Activated T-cell treated with anti-CD3 and anti-CD28 coated beads, Interleukin-2, amount 50 U/mL, for 72 hours (primary cell): ENCODE data around the gene UTP4. TPM values are rescaled to one million over a fixed set of nuclear protein-coding genes. Genes with fewer than 3 reads are reported as not detected.
A peak's percentile ranks its signal among the peaks of the same experiment; 100 is the strongest.

ENCODE experiments used
- ATAC-seq, 2 donors: fragments of 150-1000 bp; cut with Tn5 transposase; replicated peaks in 1 of 2; 2 replicates each; pipeline ENCODE4 v1.10.0; 2021; ENCODE audit warnings: moderate library complexity in 2 of 2, mild to moderate bottlenecking in 1 of 2
- DNase-seq, 2 donors: peaks; one replicate each; pipeline ENCODE4 v3.0.0; 2021 to 2022; ENCODE audit warnings: mixed read lengths in 1 of 2
- H3K27ac Mint-ChIP-seq: one replicate; pipeline ENCODE4 v1.8.0; 2022; ENCODE audit warnings: mild to moderate bottlenecking, moderate library complexity, mixed read lengths
- H3K27me3 Mint-ChIP-seq: one replicate; pipeline ENCODE4 v1.8.0; 2022; ENCODE audit warnings: low read depth, mixed read lengths
- H3K36me3 Mint-ChIP-seq, 2 donors: one replicate each; pipeline ENCODE4 v1.8.0; 2022; ENCODE audit warnings: mixed read lengths in 2 of 2, mild to moderate bottlenecking in 1 of 2; ENCODE audit not compliant: insufficient read depth in 2 of 2
- H3K4me1 Mint-ChIP-seq: one replicate; pipeline ENCODE4 v1.8.0; 2022; ENCODE audit warnings: low read depth, mixed read lengths
- H3K4me3 Mint-ChIP-seq, 2 donors: one replicate each; pipeline ENCODE4 v1.8.0; 2022; ENCODE audit warnings: mild to moderate bottlenecking in 2 of 2, mixed read lengths in 2 of 2, moderate library complexity in 2 of 2
- H3K9me3 Mint-ChIP-seq, 2 donors: one replicate each; pipeline ENCODE4 v1.8.0; 2022; ENCODE audit warnings: mixed read lengths in 2 of 2
- total RNA-seq, 2 donors: library from RNA; stranded (reverse); gene quantifications; one replicate each; pipeline ENCODE4 v1.2.3, GENCODE V29; 2022

Gene UTP4
- total RNA-seq, 2 donors from 2014 or later = 81.7 to 112 TPM

GRCh38 chr16:69105501-69106361, 26.7 kb upstream of the UTP4 start, which contains the start of gene HAS3:
TSS of gene HAS3 (plus strand) at chr16:69105653. CDS start at chr16:69109396, 3,743 bp downstream.
- no peaks in the 10 kb centered on the region for H3K9me3 Mint-ChIP-seq
- peak within 1 kb of the TSS; percentile 88 to 95 for H3K4me3 Mint-ChIP-seq
- H3K27me3 Mint-ChIP-seq = peaks cover 45% of the 10 kb centered on the region
- H3K4me1 Mint-ChIP-seq = peaks cover 21% of the 10 kb centered on the region
- no peak within 1 kb of the TSS for H3K27ac Mint-ChIP-seq
- peak; percentile 74 to 78 for ATAC-seq
- peak; percentile 49 to 52 for DNase-seq
- peaks cover 4 to 5% of the 10 kb centered on the region in 2 donors for H3K36me3 Mint-ChIP-seq

GRCh38 chr16:69106491-69107315, 25.7 kb upstream of the UTP4 start:
- Mint-ChIP-seq H3K4me3 (peak overlapping the region; percentile 75 to 81), H3K9me3 (no peaks in the 10 kb centered on the region), H3K27me3 (peaks cover 45% of the 10 kb centered on the region), H3K36me3 (peaks cover 4 to 5% of the 10 kb centered on the region in 2 donors), H3K4me1 (peaks cover 21% of the 10 kb centered on the region), H3K27ac (no peak overlapping the region)
- DNase-seq (peak; percentile 6 to 15), ATAC-seq (peak in 1 of 2 donors; percentile 11)

GRCh38 chr16:69107316-69107962, 25.0 kb upstream of the UTP4 start:
- H3K27ac Mint-ChIP-seq = no peak overlapping the region
- peak overlapping the region; percentile 75 to 81 for H3K4me3 Mint-ChIP-seq
- peaks cover 21% of the 10 kb centered on the region for H3K4me1 Mint-ChIP-seq
- H3K9me3 Mint-ChIP-seq = no peaks in the 10 kb centered on the region
- no peak for DNase-seq
- H3K27me3 Mint-ChIP-seq = peaks cover 43% of the 10 kb centered on the region
- H3K36me3 Mint-ChIP-seq = peaks cover 4 to 5% of the 10 kb centered on the region in 2 donors
- peak in 1 of 2 donors; percentile 23 for ATAC-seq

GRCh38 chr16:69108064-69108904, 24.2 kb upstream of the UTP4 start:
- peak overlapping the region in 1 of 2 donors; percentile 17 for H3K4me3 Mint-ChIP-seq
- H3K27me3 Mint-ChIP-seq = peaks cover 35% of the 10 kb centered on the region
- DNase-seq (no peak), ATAC-seq (no peak)
- H3K4me1 Mint-ChIP-seq = peaks cover 27% of the 10 kb centered on the region
- H3K27ac Mint-ChIP-seq = no peak overlapping the region
- H3K36me3 Mint-ChIP-seq = peaks cover 4 to 5% of the 10 kb centered on the region in 2 donors
- no peaks in the 10 kb centered on the region for H3K9me3 Mint-ChIP-seq

GRCh38 chr16:69108905-69109252, 23.6 kb upstream of the UTP4 start:
- ATAC-seq = no peak
- peaks cover 28% of the 10 kb centered on the region for H3K4me1 Mint-ChIP-seq
- no peak for DNase-seq
- H3K27ac Mint-ChIP-seq = no peak overlapping the region
- H3K9me3 Mint-ChIP-seq = no peaks in the 10 kb centered on the region
- no peak overlapping the region for H3K4me3 Mint-ChIP-seq
- peaks cover 35% of the 10 kb centered on the region for H3K27me3 Mint-ChIP-seq
- H3K36me3 Mint-ChIP-seq = peaks cover 4 to 5% of the 10 kb centered on the region in 2 donors

- H3K36me3 Mint-ChIP-seq = peaks cover 4 to 5% of the 10 kb centered on the region in 2 donors
- no peak overlapping the region for H3K4me3 Mint-ChIP-seq
- ATAC-seq = no peak
- DNase-seq = no peak
- peaks cover 28% of the 10 kb centered on the region for H3K4me1 Mint-ChIP-seq
- no peak overlapping the region for H3K27ac Mint-ChIP-seq
- H3K9me3 Mint-ChIP-seq = no peaks in the 10 kb centered on the region
- peaks cover 31% of the 10 kb centered on the region for H3K27me3 Mint-ChIP-seq
Observed at GRCh38 chr16:69109486-69110270, 22.8 kb upstream of the UTP4 start.

GRCh38 chr16:69110406-69110805, 22.0 kb upstream of the UTP4 start:
- Mint-ChIP-seq H3K9me3 (no peaks in the 10 kb centered on the region), H3K4me1 (peaks cover 25% of the 10 kb centered on the region), H3K27ac (no peak overlapping the region), H3K36me3 (peaks cover 5 to 6% of the 10 kb centered on the region in 2 donors), H3K27me3 (peaks cover 24% of the 10 kb centered on the region), H3K4me3 (no peak overlapping the region)
- DNase-seq = no peak
- ATAC-seq = no peak

- Mint-ChIP-seq H3K27ac (no peak overlapping the region), H3K9me3 (no peaks in the 10 kb centered on the region), H3K4me3 (no peak overlapping the region), H3K27me3 (peaks cover 20% of the 10 kb centered on the region), H3K4me1 (peaks cover 20% of the 10 kb centered on the region), H3K36me3 (peaks cover 3 to 6% of the 10 kb centered on the region in 2 donors)
- ATAC-seq (no peak), DNase-seq (no peak)
Observed at GRCh38 chr16:69111216-69111875, 21.1 kb upstream of the UTP4 start.

GRCh38 chr16:69111876-69112230, 20.6 kb upstream of the UTP4 start:
- Mint-ChIP-seq H3K36me3 (peaks cover 3 to 6% of the 10 kb centered on the region in 2 donors), H3K27ac (no peak overlapping the region), H3K4me1 (peaks cover 18% of the 10 kb centered on the region), H3K27me3 (peaks cover 20% of the 10 kb centered on the region), H3K9me3 (no peaks in the 10 kb centered on the region), H3K4me3 (no peak overlapping the region)
- no peak for ATAC-seq
- DNase-seq = no peak

- no peaks in the 10 kb centered on the region for H3K9me3 Mint-ChIP-seq
- DNase-seq = peak; percentile 62 to 73
- no peak overlapping the region for H3K4me3 Mint-ChIP-seq
- H3K4me1 Mint-ChIP-seq = peaks cover 13% of the 10 kb centered on the region
- H3K36me3 Mint-ChIP-seq = peaks cover 3 to 6% of the 10 kb centered on the region in 2 donors
- ATAC-seq = peak; percentile 77 to 80
- H3K27ac Mint-ChIP-seq = no peak overlapping the region
- H3K27me3 Mint-ChIP-seq = peaks cover 20% of the 10 kb centered on the region
Observed at GRCh38 chr16:69112285-69113129, 19.9 kb upstream of the UTP4 start.

GRCh38 chr16:69113216-69113615, 19.2 kb upstream of the UTP4 start:
- ATAC-seq (no peak), DNase-seq (no peak)
- Mint-ChIP-seq H3K4me1 (peaks cover 8% of the 10 kb centered on the region), H3K27ac (no peak overlapping the region), H3K9me3 (no peaks in the 10 kb centered on the region), H3K27me3 (peaks cover 14% of the 10 kb centered on the region), H3K4me3 (no peak overlapping the region), H3K36me3 (peaks cover 4 to 7% of the 10 kb centered on the region in 2 donors)
